ENCODE measurements around the gene ZNF594.

Gene ZNF594

DNA sequence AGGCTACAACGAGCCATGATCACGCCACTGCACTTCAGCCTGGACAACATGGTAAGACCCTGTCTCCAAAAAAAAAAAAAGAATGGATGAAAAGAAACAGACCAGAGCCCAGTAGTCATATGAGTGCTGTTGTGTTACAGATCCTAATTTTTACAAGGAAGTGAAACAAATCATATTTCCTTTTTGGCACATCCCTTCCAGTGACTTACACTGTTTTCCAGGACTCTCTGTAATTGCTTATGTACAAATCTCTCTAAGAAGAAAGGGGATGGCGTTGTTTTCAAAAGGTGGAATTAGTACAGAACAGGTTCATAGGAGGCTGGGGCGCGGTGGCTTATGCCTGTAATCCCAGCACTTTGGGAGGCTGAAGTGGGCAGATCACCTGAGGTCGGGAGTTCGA lies 19.8 kb upstream of the ZNF594 start:
- H3K4me2 ChIP-seq: no peak overlapping the region
- H3K4me3 ChIP-seq (IDR thresholded peaks at IDR 0.05; ENCODE audit: insufficient read depth, low read depth, low read length): no peak overlapping the region
- no peaks in the 10 kb centered on the region for H3K36me3 ChIP-seq (ENCODE audit: insufficient read depth)
- H3K27ac ChIP-seq: no peak overlapping the region
- no peak overlapping the region for H2AFZ ChIP-seq (ENCODE audit: low read depth)
- no peaks in the 10 kb centered on the region for H3K79me2 ChIP-seq (ENCODE audit: insufficient read depth, low read depth)
- no peaks in the 10 kb centered on the region for H4K20me1 ChIP-seq (ENCODE audit: insufficient read depth)
- H3K9ac ChIP-seq: no peak overlapping the region
- H3K4me1 ChIP-seq (ENCODE audit: low read depth, poor library complexity, severe bottlenecking): no peaks in the 10 kb centered on the region
- H3K27me3 ChIP-seq (ENCODE audit: insufficient read depth, low read depth): no peaks in the 10 kb centered on the region
- TF ChIP-seq, protein P1, sequence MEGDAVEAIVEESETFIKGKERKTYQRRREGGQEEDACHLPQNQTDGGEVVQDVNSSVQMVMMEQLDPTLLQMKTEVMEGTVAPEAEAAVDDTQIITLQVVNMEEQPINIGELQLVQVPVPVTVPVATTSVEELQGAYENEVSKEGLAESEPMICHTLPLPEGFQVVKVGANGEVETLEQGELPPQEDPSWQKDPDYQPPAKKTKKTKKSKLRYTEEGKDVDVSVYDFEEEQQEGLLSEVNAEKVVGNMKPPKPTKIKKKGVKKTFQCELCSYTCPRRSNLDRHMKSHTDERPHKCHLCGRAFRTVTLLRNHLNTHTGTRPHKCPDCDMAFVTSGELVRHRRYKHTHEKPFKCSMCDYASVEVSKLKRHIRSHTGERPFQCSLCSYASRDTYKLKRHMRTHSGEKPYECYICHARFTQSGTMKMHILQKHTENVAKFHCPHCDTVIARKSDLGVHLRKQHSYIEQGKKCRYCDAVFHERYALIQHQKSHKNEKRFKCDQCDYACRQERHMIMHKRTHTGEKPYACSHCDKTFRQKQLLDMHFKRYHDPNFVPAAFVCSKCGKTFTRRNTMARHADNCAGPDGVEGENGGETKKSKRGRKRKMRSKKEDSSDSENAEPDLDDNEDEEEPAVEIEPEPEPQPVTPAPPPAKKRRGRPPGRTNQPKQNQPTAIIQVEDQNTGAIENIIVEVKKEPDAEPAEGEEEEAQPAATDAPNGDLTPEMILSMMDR (conservative IDR thresholded peaks at IDR 0.05; ENCODE audit: low read depth, low read length): no peak

DNA sequence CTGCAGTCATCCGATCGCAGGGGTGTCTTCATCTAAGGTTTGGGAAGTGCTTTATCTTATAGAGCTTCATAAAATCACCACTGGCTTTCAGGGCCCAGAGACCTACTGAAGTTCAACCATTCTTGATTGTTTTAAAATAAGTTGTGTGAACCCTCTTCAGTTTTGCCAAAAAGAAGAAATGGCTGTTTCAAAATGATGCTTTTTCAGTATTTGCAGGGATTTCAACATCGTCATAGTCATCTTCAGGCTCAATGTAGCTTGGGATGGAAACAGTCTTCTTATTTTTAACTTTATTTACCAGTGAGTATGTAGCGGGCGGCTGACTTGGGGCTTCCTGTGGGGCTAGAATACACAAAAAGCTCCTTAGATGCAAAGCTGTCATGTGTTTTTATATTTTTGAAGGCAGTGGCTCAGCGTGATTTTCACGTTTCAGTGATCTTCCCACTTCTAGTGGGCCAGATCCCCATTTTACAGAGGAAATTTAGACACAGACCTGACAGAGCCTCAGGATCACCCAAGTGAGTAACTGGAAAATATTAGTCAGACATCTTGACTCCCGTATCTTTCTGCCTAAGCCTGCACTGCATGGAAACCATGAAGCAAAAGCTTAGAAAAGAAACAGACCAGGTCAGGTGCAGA lies 19.1 kb upstream of the ZNF594 start:
- TF ChIP-seq, protein P1 (conservative IDR thresholded peaks at IDR 0.05; ENCODE audit: low read depth, low read length): no peak
- Histone ChIP-seq H4K20me1 (ENCODE audit: insufficient read depth) (no peaks in the 10 kb centered on the region), H3K4me3 (IDR thresholded peaks at IDR 0.05; ENCODE audit: insufficient read depth, low read depth, low read length) (no peak overlapping the region), H3K27ac (no peak overlapping the region), H3K27me3 (ENCODE audit: insufficient read depth, low read depth) (no peaks in the 10 kb centered on the region), H3K4me1 (ENCODE audit: low read depth, poor library complexity, severe bottlenecking) (no peaks in the 10 kb centered on the region), H3K4me2 (no peak overlapping the region), H2AFZ (ENCODE audit: low read depth) (no peak overlapping the region), H3K36me3 (ENCODE audit: insufficient read depth) (no peaks in the 10 kb centered on the region), H3K79me2 (ENCODE audit: insufficient read depth, low read depth) (no peaks in the 10 kb centered on the region), H3K9ac (no peak overlapping the region)

GRCh38 chr17:5210091-5210490 lies 18.4 kb upstream of the ZNF594 start:
- no peaks in the 10 kb centered on the region for H4K20me1 ChIP-seq (ENCODE audit: insufficient read depth)
- no peak overlapping the region for H3K27ac ChIP-seq
- H3K4me3 ChIP-seq (IDR thresholded peaks at IDR 0.05; ENCODE audit: insufficient read depth, low read depth, low read length): no peak overlapping the region
- no peak overlapping the region for H3K4me2 ChIP-seq
- TF ChIP-seq, protein P1 (conservative IDR thresholded peaks at IDR 0.05; ENCODE audit: low read depth, low read length): no peak
- H3K79me2 ChIP-seq (ENCODE audit: insufficient read depth, low read depth): no peaks in the 10 kb centered on the region
- no peaks in the 10 kb centered on the region for H3K4me1 ChIP-seq (ENCODE audit: low read depth, poor library complexity, severe bottlenecking)
- no peak overlapping the region for H2AFZ ChIP-seq (ENCODE audit: low read depth)
- H3K9ac ChIP-seq: no peak overlapping the region
- no peaks in the 10 kb centered on the region for H3K27me3 ChIP-seq (ENCODE audit: insufficient read depth, low read depth)
- no peaks in the 10 kb centered on the region for H3K36me3 ChIP-seq (ENCODE audit: insufficient read depth)

- Histone ChIP-seq H2AFZ (ENCODE audit: low read depth) (no peak overlapping the region), H3K9ac (no peak overlapping the region), H3K4me1 (ENCODE audit: low read depth, poor library complexity, severe bottlenecking) (no peaks in the 10 kb centered on the region), H3K4me3 (IDR thresholded peaks at IDR 0.05; ENCODE audit: insufficient read depth, low read depth, low read length) (no peak overlapping the region), H3K27me3 (ENCODE audit: insufficient read depth, low read depth) (no peaks in the 10 kb centered on the region), H3K36me3 (ENCODE audit: insufficient read depth) (no peaks in the 10 kb centered on the region), H4K20me1 (ENCODE audit: insufficient read depth) (no peaks in the 10 kb centered on the region), H3K4me2 (no peak overlapping the region), H3K27ac (no peak overlapping the region), H3K79me2 (ENCODE audit: insufficient read depth, low read depth) (no peaks in the 10 kb centered on the region)
- TF ChIP-seq, protein P1 (conservative IDR thresholded peaks at IDR 0.05; ENCODE audit: low read depth, low read length): no peak
Measured at GRCh38 chr17:5209396-5209795, 17.7 kb upstream of the ZNF594 start.

Data from KMS-11 (cell line).